NCI-H1930 (cell line): ENCODE data around the gene NDUFA5.

Source experiments
- DNase-seq, 2 experiments: peaks; one replicate each; lab custom pipeline; 2025; lab: John Stamatoyannopoulos, UW

NDUFA5 gene

DNA sequence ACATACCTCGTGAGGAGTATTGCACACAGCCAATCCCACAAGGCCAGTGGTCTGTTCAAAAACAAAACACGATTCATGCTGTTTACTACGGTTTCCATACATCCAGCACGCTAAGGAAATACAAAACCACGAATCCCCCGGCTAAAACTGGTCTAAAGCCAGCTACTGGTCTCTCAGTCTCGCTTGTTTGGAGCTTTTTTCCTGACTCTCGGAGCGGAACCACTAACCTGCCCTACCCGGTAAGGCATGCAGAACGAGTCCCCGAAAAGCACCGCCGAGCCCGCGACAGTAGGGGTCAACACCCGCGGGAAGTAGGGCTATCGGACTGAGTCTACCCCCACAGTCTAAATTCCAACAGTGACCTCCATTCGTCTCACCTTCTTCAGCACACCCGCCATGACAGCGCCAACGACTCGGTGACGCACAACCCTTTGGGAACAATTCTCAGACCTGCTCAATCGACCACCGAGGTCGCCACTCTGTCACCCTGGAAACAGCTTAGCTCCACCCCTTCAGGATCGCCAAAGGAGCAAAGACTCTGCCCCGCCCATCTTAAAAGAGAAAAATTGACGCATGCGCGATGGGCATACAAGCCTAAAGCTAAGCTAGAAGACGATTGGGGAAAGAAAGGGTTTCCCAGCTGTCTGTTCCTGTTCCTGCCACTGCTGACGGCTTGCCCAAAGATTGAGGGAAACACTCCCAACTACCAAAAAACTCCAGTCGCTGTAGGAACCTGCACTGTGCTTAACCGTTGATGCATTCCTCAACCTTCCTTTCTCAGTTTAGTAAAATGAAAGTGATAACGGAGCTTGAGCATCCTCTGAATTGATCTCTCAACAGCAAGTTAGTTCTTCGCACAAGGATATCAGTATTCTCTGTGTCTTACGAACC, at the start of gene NDUFA5:
Gene NDUFA5 (minus strand): TSS at position 421 of the 891 bp plus-strand sequence. CDS start 23 bp downstream, at position 398.
- DNase-seq: peak; percentile 99

DNA sequence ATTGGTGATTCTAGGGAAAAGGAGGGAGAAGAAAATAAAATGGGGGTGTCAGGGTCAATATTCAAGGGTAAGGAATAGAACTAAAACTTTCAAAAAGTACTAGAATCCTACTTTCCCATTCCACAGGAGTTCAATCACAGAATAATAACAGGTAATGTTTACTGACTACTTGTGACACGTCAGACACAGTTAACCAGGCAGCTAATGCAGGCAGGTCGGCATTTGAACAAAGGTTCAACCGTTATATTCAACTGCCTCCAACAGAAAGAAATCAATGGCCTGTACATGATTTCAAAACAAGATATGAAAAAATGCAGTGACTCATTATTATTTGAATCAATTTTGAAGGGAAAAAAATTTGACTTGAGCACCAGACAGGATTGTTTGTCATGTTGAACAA, 47.1 kb upstream of the NDUFA5 start:
- no peak for DNase-seq

DNA sequence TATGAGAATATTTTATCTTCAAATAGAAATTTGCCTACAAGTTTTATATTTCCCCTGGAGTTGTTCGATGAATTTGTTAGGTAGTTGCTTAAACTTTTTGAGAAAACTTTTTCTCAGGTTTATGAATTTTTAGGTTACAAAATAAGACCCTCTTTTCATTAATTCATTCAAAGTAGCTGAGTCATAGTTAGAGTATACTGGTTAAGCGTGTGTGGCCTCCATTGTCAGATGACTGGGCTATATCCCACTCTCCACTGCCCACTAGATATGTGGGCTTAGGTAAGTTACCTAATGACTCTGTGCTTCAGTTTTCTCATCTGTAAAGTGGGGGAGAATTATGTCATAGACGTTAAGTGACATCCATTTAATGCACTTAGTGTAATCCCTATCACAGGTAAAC, 45.0 kb upstream of the NDUFA5 start:
- DNase-seq: no peak

DNA sequence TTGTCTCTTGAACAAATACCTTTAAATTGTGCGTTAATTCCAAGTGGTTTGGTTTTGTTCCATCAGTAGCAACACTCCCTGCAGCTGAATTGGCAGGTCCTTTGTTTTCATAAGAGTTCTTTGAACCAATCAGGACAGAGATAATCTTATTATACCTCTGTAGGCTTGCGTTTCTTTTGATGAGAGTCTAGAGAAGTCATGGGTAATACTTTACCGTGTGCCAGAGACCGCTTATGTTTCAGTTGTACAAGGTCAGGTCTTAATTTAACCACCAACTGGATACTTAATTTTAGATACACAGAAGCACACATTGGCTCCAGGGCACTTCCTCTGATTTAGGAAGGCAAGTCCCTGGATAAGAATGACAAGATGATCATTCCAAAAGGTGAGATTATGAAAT, 43.9 kb upstream of the NDUFA5 start, which contains the start of gene ASB15:
Gene ASB15 (plus strand): TSS at position 292 of the 400 bp plus-strand sequence. CDS start 12,682 bp downstream, outside the sequence.
- no peak for DNase-seq

DNA sequence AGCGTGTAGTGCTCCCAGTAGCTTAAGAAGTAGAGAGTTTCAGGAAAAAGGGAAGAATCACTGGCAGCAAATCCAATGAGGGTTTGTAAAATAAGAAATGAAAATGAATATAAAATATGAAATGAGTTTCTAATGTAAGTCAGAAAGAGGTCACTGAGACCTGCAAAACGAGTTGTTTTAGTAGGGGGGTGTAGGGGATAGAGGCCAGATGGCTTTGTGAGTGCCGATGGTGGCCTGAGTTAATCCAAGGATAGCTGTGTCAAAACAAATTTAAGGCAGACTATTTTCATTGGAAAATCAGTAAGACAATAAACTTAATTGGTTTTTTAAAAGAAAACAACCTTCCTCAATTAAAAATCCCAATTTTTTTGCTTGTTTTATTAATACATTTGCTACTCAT, 43.3 kb upstream of the NDUFA5 start:
- DNase-seq: no peak

DNA sequence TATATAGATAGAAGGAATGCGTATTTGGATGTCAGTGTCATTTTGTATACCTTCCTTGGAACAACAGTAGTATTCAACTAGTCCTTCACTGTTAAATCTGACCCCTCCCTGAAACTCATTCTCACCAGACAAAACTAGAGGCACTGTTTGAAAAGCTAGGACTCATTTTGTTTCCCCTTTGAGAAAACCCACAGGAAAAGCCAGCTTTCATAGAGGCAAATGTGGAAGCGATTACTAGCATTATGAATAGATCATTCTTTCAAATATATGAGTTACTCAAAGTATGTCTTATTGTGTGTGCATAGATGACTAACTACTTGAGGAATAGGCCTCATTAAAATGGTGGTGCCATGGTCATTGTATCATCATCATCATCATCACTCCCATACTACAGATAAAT, 42.1 kb upstream of the NDUFA5 start:
- DNase-seq: no peak

DNA sequence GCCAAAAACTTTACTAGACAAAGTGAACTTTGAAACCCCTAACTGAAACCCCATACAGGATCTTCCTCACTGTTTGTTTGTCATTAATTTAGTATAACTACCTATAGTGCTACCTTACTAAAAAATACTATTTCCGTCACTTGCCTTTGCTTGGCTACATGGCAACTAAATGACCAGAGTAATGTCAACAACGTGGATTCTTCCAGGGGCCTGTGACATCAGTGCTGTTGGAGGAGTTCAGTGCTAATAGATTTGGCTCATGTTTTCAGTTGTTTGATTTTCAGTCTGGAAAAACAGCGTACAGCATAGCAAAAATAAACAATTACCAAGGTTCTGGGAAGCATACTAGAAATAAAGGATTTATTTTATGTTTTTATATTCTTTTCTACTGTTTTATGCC, 41.0 kb upstream of the NDUFA5 start:
- no peak for DNase-seq

DNA sequence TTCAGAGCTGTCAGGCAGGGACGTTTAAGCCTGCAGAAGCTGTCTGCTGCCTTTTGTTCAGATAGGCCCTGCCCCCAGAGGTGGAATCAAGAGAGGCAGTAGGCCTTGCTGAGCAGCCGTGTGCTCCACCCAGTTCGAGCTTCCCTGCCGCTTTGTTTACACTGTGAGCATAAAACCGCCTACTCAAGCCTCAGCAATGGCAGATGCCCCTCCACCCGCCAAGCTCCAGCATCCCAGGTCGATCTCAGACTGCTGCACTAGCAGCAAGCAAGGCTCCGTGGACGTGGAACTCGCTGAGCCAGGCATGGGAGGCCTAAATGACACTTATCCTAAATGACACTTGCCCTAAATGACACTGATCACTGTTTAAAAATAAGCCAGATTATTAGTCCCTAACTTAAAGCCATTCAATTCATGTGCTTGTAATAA, 37.2 kb upstream of the NDUFA5 start:
- DNase-seq: no peak

DNA sequence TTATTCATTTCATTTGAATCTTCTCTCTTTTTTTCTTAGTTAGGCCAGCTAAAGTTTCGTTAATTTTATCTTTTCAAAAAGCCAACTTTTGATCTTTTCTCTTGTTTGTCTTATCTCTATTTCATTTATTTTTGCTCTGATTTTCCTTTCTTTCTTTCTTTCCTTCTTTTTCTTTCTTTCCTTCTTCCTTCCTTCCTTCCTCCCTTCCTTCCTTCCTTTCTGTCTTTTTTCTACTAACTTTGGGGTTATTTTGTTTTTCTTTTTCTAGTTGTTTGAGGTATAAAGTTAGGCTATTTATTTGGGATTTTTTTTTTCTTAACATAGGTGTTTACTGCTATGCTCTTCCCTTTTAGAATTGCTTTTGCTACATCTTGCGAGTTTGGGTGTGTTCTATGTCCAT, 30.8 kb upstream of the NDUFA5 start:
- no peak for DNase-seq

DNA sequence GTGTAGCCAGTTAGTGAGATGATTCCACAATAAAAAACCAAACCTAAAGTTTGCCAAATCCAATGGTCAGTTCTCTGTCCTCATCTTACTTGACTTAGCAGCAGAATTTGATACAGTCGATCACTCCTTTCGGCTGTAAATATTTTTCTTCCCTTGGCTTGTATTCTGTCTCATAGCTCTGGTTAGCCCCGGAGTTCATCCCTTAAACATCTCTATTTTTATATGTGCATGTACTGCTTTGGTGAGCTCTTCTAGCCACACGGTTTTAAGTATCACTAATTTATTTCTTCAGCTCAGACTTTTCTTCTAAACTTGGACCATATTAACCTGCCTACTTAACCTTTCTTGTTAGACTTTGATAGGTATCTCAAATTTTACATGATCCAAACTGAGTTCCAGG, 26.2 kb upstream of the NDUFA5 start:
- no peak for DNase-seq

DNA sequence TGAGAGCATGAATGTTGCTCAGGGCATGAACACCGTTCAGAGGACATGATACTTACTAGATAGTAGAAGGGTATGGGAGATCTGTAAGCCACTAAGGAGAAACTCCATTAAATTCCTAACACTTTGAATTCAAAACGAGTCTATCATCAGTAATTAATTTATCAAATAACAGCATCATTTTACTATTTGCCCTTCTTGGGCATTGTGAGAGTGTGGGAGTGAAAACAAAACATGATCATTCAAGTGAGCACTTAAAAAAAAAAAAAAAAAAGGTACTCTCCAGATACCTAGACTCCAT, 23.5 kb upstream of the NDUFA5 start:
- DNase-seq: no peak

DNA sequence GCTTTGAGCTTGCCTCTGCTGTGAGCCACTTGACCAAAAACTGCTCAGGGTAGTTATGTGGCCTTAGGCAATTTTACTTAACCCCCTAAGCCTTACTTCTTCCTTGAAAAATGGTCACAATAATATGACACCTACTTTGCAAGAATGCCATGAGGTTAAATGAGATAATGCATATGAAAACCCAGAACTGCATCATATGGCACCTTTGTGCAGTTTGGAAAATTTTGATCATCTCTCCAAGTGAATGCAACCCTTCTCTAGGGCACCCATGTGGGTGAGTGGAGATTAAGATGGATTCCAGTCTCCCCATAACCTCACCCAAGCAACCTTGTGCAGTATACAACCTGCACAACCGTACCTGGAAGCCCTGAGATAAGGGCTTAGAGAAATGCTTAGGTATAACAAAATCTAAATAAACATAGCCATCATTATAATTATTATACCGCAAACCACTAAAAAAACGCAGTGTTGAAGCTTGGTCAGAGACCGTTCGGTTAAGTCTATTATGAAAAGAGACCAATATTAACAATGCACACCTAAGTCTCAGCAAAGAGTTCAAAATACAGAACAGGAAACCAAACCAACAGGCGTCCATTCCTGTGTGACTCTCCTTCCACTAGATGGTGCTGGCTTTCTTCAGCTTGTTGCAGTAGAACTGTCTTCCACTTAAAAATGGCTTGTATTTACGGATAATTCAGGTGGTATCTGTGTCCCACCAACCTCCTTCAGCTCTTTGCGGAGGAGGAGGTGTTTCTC, 23.0 kb upstream of the NDUFA5 start:
- peak; percentile 5 to 29 for DNase-seq

DNA sequence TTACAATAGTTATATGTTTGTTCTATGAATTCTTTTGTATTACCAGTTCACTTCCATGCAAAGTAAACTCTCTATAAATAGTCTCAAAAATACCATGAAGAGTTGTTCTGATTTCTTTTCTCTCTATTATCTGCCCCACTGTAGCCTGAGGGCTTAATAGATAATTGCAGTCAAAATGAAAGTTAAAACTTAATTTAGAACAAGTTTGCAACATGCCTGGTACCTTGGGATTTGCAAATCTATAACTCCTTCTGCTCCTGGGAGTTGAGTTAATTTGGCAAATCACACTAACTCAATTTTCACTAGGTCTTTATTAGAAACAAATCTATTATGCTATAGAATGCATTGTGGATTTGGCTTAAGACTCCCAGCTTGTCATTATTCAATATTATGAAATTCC, 21.8 kb upstream of the NDUFA5 start:
- DNase-seq: no peak

DNA sequence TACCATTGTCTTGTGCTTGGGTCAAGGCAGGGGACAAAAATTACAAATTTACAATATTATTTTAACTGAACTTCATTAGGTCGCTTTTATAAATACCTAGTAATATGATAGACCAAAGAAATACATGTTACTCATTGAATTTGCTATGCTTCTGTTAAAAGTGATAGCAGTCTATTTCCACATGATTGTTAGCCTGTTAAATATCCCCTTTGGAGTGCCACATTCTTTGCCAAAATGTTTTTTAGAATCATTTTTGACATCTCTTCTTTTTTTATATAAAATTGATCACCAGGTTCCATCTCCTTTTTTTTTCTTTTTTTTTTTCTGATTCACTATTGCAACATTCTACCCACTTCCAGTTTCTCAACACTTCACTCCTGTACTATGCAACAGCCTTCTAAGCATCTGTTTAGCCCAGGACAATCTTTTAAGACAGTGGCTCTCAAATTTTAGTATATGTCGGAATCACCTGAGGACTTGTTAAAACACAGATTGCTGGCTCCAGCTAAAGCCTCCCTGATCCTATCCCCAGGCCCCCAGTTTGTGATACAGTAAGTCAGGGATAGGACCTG, 16.4 kb upstream of the NDUFA5 start:
- DNase-seq: no peak

DNA sequence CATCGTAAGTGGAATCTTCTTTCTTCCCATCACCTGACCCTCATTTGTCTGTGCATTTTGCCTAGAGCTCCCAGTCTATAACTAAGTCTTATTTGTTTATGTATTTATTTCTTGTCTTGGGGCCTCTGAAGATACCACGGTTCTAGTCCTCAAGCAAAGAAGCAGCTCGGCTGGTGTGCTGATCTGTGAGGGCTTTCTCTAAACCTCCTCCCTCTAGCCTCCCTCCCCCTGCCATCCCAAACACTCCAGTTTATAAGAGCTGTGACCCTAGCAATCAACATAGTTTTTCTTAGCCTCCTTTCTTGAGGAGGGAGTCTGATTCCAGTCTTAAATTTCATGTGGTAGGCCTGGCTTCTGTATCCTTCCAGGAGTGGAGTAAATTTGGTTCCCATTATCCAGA, 15.7 kb upstream of the NDUFA5 start:
- DNase-seq: no peak

DNA sequence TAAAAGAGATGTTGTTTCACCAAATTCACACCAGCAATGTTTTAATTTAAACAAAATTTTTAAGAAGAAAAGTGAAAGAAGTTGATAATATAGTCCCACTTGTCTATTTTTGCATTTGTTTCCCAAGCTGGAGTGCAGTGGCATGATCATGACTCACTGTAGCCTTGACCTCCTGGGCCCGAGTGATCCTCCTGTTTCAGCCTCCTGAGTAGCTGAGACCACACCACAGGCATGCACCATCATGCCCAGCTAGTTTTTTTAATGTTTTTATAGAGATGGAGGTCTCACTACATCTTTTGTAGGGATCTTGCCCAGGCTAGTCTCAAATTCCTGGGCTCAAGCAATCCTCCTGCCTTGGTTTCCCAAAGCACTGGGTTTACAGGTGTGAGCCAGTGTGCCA, 14.1 kb upstream of the NDUFA5 start:
- DNase-seq: no peak

DNA sequence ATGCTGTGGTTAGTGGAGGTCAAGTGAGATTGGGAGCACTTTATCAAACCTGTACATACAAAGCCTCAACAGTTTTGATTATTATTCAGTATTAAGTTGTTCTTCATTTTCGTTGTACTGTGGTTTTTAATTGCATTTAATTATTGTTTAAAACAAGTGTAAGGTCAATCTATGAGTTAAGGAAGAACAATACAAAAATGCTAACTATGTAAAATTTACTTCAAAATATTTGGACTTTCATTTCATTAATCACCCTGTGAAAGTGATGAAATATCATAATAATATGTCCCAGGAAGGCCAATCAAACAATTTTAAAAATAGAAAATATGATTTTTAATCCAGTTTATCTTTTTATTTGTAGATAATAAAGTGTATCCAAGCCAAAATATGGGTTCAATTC, 13.6 kb upstream of the NDUFA5 start:
- no peak for DNase-seq

DNA sequence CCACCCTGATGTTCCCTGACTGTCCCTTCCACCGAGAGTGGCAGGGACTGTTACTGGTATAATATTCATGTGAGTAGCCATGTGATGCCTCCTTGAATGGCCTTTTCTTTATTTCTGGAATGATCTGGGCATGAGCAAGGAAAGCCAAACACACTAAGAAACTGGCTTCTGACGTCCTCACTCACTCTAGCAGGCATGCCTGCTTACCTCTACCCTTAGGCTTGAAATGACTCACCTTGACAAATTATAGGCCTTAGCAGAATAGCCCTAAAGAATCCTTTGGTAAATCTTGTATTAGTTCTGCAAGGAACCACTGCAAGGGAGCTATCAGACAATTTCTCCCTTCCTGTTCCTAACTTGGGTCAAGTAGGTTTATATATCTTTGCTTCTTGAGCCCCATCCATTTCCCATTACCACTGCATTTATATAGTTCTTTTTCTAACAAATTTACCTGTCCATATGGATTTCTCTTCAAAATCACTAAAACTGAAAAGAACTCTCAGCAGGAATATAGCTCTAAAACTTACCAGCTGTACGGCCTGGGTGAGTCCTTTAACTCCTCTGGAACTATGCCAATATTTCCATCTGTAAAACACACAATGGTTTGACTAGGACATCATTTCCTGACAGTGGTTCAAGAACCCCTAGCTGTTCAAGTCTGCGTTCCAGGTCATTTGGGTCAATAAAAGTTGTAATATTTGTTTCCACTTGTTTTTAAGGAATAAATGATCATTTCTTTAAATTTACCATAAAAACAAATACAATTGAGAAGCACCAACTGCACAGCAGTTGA, 13.0 kb upstream of the NDUFA5 start:
- DNase-seq: no peak

DNA sequence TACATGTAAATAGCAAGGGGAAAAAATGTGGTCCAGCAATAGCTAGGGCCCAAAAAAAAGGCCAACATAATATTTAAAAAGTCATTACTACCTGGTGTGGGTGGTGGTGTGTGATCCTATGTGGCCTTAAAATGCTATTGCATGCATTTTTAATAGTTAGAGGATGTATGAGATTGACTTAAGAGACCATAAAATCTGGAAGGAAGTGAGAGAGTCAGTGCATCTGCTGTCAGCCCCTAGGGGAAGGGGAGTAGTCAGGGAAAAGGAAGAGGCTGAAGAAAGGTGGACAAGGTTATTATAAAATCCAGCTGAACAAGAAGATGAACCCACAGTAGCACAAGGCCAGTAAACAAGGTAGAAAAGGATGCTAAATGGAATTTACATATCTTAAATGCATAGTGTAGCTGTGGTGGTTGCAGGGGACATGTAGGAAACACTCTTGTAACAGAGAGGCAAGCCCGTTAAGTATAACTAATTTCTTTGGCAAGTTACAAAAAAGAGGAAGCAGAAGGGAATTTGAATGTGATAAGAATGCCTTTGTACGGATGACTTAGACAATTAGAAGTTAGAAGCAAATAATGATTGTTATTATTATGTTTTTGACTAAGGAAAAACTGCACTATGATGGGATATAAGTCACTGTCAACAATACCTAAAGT, 11.9 kb upstream of the NDUFA5 start:
- no peak for DNase-seq

DNA sequence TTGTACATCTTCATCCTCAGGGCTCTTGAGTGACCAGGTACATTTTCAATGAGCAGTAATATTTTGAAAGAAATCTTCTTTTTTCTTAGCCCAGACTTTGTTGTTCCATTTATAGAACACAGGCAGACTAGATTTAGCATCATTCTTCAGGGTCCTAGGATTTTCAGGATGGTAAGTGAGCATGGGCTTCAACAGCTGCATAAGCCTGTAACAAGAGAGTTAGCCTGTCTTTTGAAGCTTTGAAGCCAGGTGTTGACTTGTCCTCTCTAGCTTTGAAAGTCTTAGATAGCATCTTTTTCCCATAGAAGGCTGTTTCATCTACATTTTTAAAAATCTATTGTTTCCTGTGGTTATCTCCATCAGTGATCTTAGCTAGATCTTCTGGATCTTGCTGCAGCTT, 4.5 kb upstream of the NDUFA5 start:
- no peak for DNase-seq

DNA sequence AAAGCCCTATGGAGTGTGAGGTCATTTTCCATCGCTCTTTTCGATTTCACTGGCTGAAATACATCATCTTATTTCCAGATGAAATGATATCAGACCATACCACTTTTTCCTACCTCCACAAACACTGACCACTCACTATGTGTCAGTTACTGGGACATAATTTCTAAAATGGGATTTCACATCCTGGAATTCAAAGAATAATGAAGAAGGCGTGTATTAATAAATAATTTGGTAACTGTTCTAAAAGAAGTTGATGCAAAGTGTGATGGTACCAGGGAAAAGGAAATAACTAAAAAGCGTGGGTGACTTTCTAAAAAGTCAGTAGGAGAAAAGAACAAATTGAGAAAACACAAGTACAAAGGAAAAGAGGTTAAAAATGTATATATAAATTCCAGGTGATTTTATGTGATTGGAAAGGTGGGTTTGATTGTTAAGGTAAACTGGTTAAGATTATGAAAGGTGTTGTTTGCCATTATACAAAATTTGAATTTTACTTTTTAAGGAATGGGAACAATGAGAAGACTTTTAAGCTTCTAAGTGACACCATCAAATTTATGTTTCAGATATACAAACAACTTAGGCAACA, 764 bp upstream of the NDUFA5 start:
- no peak for DNase-seq
